NCI-H2081 (cell line): ENCODE measurements around the gene ZBTB42.

Source experiments
- DNase-seq, 2 experiments: peaks; one replicate each; lab custom pipeline; 2025; lab: John Stamatoyannopoulos, UW

The ZBTB42 gene

GRCh38 chr14:104769324-104770071 is 31.4 kb upstream of the ZBTB42 start:
- no peak for DNase-seq

DNA sequence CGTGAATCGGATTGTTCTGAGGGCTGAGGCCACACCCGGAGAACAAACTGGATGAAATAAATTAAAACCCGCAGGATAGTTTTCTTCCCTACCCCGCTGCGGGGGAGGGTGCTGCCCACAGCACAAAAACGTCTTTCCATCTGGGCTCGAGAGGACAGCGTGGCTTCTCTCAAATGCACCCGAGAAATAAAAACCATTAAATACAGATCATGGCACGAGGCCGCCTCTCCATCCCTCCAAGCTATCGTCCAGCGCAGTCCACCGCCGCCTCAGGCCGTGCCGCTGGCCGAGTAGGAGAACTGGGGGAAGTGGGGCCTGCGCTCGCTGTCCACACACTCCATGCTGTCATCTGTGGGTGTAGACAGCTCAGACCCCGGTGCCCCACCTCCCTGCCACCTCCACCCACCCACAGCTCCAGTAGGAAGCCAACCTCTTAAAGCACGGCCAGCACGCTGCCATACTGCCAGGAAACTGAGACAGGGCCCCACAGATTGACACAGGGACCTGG is 30.8 kb upstream of the ZBTB42 start:
- DNase-seq = no peak

- no peak for DNase-seq
Observed at GRCh38 chr14:104770851-104771272, 30.0 kb upstream of the ZBTB42 start.

DNA sequence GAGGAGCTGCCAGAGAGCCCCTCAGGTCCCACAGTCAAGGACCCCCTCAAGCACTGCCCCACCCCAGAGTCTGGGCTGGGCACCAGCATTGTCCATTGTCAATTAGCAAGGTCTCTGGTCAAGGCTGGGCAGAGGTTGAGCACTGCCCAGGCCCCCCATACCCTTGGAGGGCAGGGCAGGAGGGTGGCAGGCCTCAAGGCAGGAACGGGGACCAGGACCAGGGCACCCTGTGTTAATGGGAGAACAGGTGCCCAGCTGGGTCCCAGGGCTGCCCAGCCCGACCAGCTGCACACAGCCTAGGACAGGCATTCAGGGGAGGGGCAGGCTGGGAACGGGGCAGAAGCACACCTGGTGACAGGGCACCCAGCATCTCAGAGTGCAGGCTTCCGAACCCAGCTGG is 29.5 kb upstream of the ZBTB42 start:
- no peak for DNase-seq

GRCh38 chr14:104771918-104772706 is 28.8 kb upstream of the ZBTB42 start:
- DNase-seq = no peak

- no peak for DNase-seq
Observed at GRCh38 chr14:104772707-104773504, 28.0 kb upstream of the ZBTB42 start.

GRCh38 chr14:104773505-104774452 is 27.1 kb upstream of the ZBTB42 start:
- peak in 1 of 2 experiments; percentile 30 for DNase-seq

DNA sequence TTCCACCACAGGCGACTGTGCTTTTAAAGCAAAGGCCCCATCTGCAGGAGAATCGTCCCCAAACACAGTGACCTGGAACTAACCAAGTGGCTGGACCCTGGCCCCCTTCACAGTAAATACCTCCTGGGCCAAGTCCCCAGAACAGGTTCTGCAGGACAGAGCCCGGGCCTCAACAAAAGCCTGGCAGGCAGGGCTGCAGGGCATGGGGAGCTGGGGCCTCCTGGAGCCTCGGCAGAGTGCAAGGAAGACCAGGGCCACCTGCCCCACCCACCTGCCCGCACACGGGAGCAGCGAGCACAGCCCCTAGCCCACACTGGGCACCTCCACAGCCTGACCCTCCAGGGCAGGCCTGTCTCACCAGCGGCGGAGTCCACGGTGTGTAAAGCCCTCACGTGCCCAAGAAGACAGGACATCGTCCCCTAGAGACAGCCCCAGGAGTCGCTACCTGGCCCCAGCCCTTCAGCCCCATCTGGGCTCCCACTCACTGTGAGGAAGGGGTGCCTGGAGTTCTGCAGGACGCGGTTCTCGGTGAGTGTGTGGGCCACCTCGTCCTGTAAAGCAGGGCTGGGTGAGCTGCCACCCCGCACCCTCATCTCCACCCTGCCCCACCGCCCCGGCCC is 26.3 kb upstream of the ZBTB42 start:
- DNase-seq = no peak

DNA sequence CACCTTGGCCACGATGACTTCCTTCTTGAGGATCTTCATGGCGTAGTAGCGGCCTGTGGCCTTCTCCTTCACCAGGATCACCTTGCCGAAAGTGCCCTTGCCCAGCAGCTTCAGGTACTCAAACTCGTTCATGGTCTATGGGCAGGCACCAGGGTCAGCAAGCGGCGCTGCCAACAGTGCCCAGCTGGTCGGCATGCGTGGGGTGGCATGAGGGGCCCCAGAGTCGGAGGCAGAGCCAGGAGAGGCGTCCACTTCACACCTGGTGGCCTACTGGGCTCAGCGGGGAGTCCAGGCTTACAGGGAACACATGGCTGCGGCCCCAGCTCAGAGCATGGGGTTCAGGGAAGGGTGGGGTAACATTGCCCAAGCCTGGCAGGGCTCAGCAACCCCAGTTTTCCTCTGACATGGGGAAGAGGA is 25.8 kb upstream of the ZBTB42 start:
- DNase-seq = no peak

DNA sequence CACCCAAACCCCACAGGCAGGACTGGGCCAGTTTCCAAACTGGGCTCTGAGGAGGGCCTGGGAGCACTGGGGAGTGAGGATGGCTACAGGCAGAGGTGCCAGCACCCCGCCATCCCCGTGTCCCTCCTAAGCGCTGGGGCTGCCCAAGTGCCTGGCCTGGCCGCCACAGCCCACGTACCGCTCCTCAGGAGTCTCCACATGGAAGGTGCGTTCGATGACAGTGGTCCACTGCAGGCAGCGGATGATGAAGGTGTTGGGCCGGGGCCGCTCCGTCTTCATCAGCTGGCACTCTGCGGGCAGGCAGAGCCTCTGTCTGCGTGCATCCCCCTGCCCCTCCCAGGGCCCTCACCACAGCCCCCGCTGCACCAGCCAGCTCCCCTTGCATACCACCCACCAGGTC is 24.4 kb upstream of the ZBTB42 start:
- no peak for DNase-seq

GRCh38 chr14:104776961-104777807 is 23.7 kb upstream of the ZBTB42 start:
- DNase-seq = no peak

GRCh38 chr14:104777808-104778249 is 23.1 kb upstream of the ZBTB42 start:
- DNase-seq = no peak

GRCh38 chr14:104778694-104779331 is 22.1 kb upstream of the ZBTB42 start:
- peak in 1 of 2 experiments; percentile 68 for DNase-seq

DNA sequence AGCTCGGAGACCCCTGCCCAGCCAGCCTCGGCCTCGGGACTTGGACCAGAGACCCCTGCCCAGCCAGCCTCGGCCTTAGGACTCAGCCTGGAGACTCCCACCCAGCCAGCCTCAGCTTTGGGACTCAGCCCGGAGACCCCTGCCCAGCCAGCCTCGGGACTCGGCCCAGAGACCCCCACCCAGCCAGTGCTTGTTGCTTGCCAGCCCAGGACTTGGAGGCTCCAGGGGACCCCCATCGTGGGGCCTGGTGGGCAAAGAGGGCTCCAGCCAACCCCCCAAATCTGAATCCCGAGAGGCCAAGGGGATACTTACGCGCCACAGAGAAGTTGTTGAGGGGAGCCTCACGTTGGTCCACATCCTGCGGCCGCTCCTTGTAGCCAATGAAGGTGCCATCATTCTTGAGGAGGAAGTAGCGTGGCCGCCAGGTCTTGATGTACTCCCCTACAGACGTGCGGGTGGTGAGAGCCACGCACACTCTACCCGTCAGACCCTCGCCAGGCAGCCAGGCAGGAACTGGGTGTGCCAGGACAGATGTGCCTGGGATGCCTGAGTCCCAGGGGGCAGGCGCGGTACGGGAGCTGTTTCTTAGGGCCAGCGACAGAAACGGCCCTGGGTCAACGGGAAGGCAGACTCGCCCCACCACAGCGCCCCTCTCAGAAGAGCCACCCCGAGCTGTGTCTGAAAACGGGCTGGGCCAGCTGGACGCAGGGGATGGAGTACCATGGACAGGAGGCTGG is 21.0 kb upstream of the ZBTB42 start:
- DNase-seq = no peak

DNA sequence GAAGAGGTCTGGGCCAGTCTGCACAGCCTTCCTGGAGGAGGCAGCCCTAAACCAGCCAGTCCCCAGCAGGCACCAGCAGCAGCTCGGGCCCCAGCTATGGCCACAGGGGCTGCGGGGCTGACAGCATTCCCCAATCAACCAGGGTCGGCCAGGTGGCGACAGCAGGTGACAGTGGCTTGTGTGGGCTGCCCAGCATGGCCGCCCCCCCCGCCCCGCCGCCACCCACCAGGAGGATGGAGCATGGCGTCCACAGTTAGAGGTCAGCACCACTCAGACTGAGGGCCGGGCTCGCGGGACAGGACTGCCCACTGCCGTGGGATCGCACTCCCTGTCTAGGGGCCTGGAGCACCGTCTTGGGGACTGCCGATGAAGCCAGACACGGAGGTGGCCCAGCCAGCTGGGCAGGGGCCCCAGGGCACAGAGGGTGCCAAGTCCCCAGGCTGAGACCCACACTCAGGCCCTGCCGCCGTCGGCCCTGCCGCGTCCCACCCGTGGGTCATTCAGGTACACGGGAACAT is 20.3 kb upstream of the ZBTB42 start:
- DNase-seq = no peak

DNA sequence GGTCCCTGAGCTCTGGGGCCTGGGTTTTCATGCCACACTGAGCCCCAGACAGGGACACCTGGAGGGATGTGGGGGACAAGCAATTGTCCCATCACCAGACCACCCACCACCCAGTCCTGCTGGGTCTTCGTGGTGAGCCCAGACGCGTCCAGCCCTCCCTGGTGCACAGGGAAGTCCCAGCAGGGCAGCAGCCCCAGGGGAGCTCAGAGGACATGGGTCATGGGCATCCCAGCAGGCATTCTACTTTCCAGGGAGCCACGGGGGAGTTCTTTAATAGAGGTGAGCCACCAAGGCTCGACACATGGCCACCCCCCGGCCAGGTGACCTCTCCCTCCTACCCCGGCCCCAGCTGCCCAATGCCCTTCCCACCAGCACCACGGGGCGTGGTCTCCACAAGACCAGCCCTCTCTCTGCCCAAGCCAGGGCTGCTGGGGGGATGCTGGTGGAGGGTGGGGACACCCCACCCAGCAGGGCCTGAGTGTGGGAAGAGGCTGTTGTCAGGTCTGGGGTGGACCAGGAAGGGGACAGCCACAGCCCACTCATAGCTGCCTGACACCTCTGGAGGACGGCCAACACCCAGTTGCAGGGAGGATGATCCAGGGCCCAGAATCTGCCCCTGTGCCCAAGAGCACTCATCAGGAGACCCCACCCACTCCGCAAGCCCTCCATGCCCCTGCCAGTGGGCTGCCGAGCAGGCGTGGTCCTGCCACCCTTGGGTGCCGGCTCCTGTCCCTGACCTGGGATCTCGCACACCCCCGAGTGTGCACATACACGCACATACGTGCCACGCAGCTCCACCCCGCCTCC is 19.4 kb upstream of the ZBTB42 start:
- DNase-seq = no peak

DNA sequence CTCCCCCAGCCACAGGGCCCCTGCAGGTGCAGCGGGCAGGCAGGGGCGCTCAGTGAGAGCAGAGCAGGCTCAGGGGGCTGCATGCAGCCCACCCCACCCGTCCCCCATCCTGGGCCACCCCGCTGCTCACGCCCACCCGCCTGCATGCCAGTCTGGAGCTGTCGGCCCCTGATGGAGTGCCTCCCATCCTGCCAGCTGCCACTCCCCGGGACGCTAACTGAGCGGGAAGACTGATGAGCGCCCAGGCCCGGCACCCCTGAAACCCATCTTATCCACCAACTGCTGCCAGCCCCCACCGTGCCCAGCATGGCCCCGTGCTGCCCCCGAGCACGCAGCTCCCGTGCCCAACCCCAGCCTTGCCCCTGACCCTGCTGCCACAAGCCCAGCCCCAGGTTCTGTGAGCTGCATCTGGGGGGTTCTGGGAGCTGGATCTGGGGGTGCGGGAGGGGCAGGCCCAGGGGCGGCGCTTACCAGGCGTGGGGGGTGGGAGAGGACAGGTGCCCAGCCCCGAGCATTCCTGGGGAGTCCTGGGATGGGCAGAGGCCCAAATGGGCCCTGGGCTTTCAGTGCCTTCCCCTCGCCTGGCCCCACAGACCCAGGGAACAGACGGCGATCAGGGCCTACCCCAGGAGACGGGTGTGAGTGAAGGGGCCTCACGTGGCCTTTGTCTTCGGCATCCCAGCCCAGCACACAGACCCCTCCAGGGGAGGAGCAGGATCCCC is 18.7 kb upstream of the ZBTB42 start:
- no peak for DNase-seq
